Measurements from ENCODE around the gene CYP19A1.

The CYP19A1 gene

DNA sequence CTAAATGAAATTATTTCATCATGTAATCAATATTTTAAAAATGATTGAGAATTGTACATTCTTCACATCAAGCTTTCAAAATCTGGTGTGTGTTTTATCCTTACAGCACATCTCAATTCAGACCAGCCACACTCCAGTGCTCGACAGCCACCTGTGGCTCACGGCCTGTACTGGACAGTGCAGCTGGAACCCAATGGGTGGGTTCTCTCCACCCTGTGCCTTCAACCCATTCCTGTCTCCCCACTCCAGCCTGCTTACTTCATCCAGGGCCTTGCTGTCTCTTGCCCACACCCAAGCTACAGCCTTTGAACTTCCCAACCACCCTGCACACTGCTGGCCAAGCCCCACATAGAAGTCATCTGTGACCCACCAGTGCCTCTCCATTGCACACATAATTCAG, 17.6 kb downstream of the CYP19A1 start:
- H3K4me3 ChIP-seq (ENCODE audit: low read depth, low read length): no peak overlapping the region
- no peak for DNase-seq (ENCODE audit: low read depth)
- TF ChIP-seq, protein P1, sequence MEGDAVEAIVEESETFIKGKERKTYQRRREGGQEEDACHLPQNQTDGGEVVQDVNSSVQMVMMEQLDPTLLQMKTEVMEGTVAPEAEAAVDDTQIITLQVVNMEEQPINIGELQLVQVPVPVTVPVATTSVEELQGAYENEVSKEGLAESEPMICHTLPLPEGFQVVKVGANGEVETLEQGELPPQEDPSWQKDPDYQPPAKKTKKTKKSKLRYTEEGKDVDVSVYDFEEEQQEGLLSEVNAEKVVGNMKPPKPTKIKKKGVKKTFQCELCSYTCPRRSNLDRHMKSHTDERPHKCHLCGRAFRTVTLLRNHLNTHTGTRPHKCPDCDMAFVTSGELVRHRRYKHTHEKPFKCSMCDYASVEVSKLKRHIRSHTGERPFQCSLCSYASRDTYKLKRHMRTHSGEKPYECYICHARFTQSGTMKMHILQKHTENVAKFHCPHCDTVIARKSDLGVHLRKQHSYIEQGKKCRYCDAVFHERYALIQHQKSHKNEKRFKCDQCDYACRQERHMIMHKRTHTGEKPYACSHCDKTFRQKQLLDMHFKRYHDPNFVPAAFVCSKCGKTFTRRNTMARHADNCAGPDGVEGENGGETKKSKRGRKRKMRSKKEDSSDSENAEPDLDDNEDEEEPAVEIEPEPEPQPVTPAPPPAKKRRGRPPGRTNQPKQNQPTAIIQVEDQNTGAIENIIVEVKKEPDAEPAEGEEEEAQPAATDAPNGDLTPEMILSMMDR (IDR thresholded peaks at IDR 0.05; ENCODE audit: insufficient read depth, low read depth, low read length, missing control alignments): no peak

DNA sequence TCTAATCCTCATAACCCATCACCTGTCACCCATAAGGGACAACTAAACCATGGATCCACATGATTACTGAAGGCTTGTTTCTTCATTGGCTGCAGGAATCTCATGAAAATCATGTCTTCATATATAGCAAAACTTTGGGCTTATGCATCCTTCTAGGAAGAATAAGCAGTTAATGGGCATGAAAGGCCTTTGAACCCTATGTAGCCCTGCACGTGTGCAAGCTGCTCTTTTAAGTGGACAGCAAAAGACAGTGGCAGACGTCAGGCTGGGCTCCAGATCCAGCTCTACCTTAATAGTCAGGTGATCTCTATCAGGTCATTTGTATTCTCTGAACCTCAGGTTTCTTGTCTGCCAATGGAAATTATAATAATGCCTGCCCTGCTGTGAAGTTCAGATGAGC, 18.9 kb downstream of the CYP19A1 start:
- TF ChIP-seq, protein P1 (IDR thresholded peaks at IDR 0.05; ENCODE audit: insufficient read depth, low read depth, low read length, missing control alignments): no peak
- DNase-seq (ENCODE audit: low read depth): no peak
- no peak overlapping the region for H3K4me3 ChIP-seq (ENCODE audit: low read depth, low read length)

DNA sequence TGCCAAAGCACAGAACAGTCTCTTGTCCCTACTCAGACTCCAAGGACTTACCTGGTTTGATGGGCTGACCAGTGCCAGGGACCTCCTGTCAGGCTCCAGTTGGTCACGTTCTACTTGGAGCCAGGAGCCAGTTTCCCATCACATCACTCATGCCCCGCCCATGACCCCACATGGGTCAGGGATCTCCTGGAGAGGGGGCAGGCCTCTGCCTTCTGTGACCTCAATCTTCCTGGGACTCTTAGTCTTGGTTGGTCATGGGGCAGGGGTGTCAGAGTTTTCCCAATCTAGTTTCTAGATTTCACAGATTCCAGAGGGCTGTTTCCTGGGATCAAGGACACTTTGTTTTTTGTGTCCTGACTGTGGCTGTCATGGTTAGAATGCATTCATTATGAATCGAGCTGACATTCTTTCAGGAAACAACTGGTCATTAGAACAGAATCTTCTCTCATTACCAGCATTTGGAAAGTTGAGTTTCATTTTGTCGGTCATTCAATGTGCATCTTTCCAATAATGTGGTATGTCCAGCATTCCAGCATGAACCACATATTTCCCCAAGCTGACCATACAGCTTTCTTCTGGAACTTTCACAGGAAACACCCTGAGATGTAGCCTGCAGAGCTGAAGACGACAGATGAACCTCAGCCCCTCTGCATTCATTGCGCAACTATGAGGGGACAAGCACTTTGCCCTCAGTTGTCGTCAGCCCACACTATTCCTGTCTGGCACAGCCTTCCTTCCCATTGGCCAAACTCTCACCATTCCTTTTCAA, 19.8 kb downstream of the CYP19A1 start:
- TF ChIP-seq, protein P1 (IDR thresholded peaks at IDR 0.05; ENCODE audit: insufficient read depth, low read depth, low read length, missing control alignments): no peak
- no peak overlapping the region for H3K4me3 ChIP-seq (ENCODE audit: low read depth, low read length)

DNA sequence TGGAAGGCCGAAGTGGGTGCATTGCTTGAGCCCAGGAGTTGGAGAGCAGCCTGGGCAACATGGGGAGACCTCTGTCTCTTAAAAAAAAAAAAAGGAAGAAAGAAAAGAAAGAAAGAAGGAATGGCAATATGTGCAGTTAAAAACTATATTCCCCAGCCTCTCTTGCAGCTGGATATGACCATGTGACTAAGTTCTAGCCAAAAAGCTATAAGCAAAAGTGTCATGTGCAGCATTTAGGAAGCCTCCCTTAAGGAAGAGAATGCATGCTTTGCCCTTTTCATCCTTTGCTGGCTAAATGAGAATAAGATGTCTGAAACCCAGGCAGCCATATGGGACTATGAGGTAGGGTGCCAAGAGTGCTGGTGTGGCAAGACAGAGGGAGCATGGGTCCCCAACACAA, 21.8 kb downstream of the CYP19A1 start:
- DNase-seq (ENCODE audit: low read depth): no peak
- TF ChIP-seq, protein P1 (IDR thresholded peaks at IDR 0.05; ENCODE audit: insufficient read depth, low read depth, low read length, missing control alignments): no peak
- no peak overlapping the region for H3K4me3 ChIP-seq (ENCODE audit: low read depth, low read length)

More for the DNA sequence above, 19.8 kb downstream of the CYP19A1 start:
- no peak for DNase-seq (ENCODE audit: low read depth)

DNA sequence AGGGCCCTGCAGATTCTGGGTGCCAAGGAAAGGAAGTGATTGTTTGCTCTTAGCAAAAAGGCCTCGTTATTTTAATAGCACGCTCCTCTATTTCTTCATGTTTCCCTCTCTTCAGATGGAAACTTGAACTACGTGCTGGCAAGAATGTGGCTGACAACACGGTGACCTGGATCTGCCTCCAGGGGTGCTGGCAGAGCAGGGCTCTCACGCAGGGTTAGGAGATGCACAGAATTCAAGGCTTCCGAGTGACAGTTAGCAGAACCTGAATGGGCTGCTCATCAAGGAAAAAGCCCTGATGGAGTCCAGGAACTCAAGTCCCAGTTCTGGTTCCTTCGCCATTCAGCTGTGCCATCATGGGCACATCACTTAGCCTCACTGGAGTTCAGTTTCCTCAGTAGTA, 22.7 kb downstream of the CYP19A1 start:
- DNase-seq (ENCODE audit: low read depth): no peak
- H3K4me3 ChIP-seq (ENCODE audit: low read depth, low read length): no peak overlapping the region
- TF ChIP-seq, protein P1 (IDR thresholded peaks at IDR 0.05; ENCODE audit: insufficient read depth, low read depth, low read length, missing control alignments): no peak

DNA sequence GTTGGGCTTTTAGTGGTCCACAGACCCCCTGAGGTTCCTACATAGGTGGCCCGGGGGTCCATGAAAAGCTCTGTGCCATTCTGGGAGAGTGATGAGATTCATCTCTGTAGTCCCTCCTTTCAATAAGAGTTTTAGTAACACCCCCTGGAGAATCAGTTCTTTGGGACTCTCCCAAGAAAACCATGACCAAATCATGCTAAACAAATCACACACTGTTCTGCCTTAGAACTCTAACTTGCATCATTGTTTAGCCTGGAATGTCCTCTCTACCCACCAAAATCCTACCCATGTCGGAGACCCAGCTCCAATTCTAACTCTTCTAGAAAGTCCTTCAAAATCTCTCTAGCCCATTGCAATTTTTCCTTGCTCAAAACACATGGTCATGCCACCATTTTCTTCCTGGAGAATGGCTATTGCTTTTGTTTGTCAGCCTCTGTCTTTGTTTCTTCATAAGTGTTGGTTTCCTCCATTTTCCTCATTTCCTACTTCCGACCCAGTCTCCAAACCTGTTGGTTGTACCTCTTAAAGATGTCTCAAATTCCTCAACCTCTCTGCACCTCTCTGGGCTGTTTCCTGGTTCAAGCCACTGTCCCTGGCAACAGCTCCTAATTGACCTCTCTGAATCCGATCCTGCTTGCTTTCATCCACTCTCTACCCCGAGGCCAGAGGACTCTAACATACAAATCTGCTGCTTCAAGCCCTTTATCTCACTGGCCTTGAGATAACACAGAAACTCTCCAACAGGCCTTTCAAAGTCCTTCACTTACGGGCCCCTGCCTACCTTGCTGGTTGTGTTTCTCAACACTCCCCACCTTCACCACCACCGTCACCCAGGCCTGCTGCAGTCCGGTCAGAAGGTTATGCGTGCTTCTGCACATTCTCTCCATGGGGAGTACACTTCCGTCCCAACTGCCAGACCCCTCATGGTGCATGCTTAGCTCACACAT, 23.7 kb downstream of the CYP19A1 start:
- H3K4me3 ChIP-seq (ENCODE audit: low read depth, low read length): no peak overlapping the region
- TF ChIP-seq, protein P1 (IDR thresholded peaks at IDR 0.05; ENCODE audit: insufficient read depth, low read depth, low read length, missing control alignments): no peak
- no peak for DNase-seq (ENCODE audit: low read depth)
